IMR-90 (cell line): ENCODE measurements around the gene PNRC2. TPM values are rescaled to one million over a fixed set of nuclear protein-coding genes. Genes with fewer than 3 reads are reported as not detected.

Experiments used
- ATAC-seq: fragments of 200-7000 bp; cut with Tn5 transposase; 2 replicates; pipeline ENCODE4 v1.9.1; 2020; ENCODE audit warnings: low read depth, mild to moderate bottlenecking, moderate library complexity
- BruUV-seq: library from RNA; stranded (reverse); fragments of 400-500 nt; replicated peaks from 2 replicates; lab custom pipeline; 2021; lab: Mats Ljungman, UMichigan
- CTCF ChIA-PET: fragments of 300-600 bp; formaldehyde crosslinking; extraction: SDS; loops from one replicate; lab custom pipeline; 2021; ENCODE audit warnings: antibody characterized with exemption; lab: Yijun Ruan, JAX
- POLR2A ChIA-PET: fragments of 300-600 bp; sonication (Branson Sonifier 250); formaldehyde crosslinking; loops from one replicate; lab custom pipeline; 2022; ENCODE audit warnings: antibody characterized with exemption; ENCODE audit not compliant: unreplicated experiment; lab: Charles Lee
- DNase-seq: peaks from one replicate; pipeline ENCODE4 v3.0.0; 2013
- H2AFZ ChIP-seq: replicated peaks from 2 replicates; pipeline ENCODE3; 2013; ENCODE audit warnings: low read length, mild to moderate bottlenecking; ENCODE audit not compliant: poor library complexity
- H2AK5ac ChIP-seq: 2 replicates; pipeline ENCODE4 v1.6.1; 2013; ENCODE audit warnings: low read depth, low read length, inconsistent platforms
- H2AK9ac ChIP-seq: replicated peaks from 2 replicates; pipeline ENCODE3; 2013; ENCODE audit warnings: mild to moderate bottlenecking, low read depth, low read length, moderate library complexity; ENCODE audit not compliant: poor library complexity
- H2BK120ac ChIP-seq: 2 replicates; pipeline ENCODE4 v1.6.1; 2013; ENCODE audit warnings: low read depth, low read length, inconsistent platforms
- H2BK15ac ChIP-seq: 3 replicates; pipeline ENCODE4 v1.6.1; 2013; ENCODE audit warnings: low read depth, low read length, inconsistent platforms
- H2BK20ac ChIP-seq: 2 replicates; pipeline ENCODE4 v1.6.1; 2013; ENCODE audit warnings: low read depth, mild to moderate bottlenecking, inconsistent platforms, low read length, moderate library complexity
- H2BK5ac ChIP-seq: 2 replicates; pipeline ENCODE4 v1.6.1; 2013; ENCODE audit warnings: mild to moderate bottlenecking, low read depth, low read length, inconsistent platforms; ENCODE audit not compliant: poor library complexity, severe bottlenecking
- H3K14ac ChIP-seq: replicated peaks from 2 replicates; pipeline ENCODE4 v1.6.1; 2013; ENCODE audit warnings: low read depth, low read length, inconsistent platforms
- H3K18ac ChIP-seq: 2 replicates; pipeline ENCODE4 v1.6.1; 2013; ENCODE audit warnings: low read depth, low read length, control low read depth
- H3K23ac ChIP-seq: 2 replicates; pipeline ENCODE4 v1.6.1; 2013; ENCODE audit warnings: low read depth, low read length, inconsistent platforms
- H3K27ac ChIP-seq: 2 replicates; pipeline ENCODE4 v1.5.1; 2013; ENCODE audit warnings: mild to moderate bottlenecking, control low read depth, low read length; ENCODE audit not compliant: insufficient read depth
- H3K27me3 ChIP-seq: 2 replicates; pipeline ENCODE4 v1.6.1; 2013; ENCODE audit warnings: low read length; ENCODE audit not compliant: control insufficient read depth, insufficient read depth
- H3K36me3 ChIP-seq: 2 replicates; pipeline ENCODE4 v1.6.1; 2013; ENCODE audit warnings: low read length, mixed read lengths; ENCODE audit not compliant: control insufficient read depth, insufficient read depth
- H3K4ac ChIP-seq: 2 replicates; pipeline ENCODE4 v1.6.1; 2013; ENCODE audit warnings: low read depth, low read length, inconsistent platforms
- H3K4me1 ChIP-seq: 2 replicates; pipeline ENCODE4 v1.6.1; 2013; ENCODE audit warnings: low read length, mixed read lengths; ENCODE audit not compliant: control insufficient read depth, insufficient read depth
- H3K4me2 ChIP-seq: 2 replicates; pipeline ENCODE4 v1.6.1; 2013; ENCODE audit warnings: low read depth, mild to moderate bottlenecking, control low read depth, low read length, moderate library complexity
- H3K4me3 ChIP-seq: 2 replicates; pipeline ENCODE4 v1.5.1; 2013; ENCODE audit warnings: low read depth, mild to moderate bottlenecking, control low read depth, low read length, moderate library complexity; ENCODE audit not compliant: insufficient read depth
- H3K56ac ChIP-seq: 2 replicates; pipeline ENCODE4 v1.6.1; 2013; ENCODE audit warnings: low read length, inconsistent platforms; ENCODE audit not compliant: insufficient read depth; ENCODE audit errors: extremely low read depth
- H3K79me1 ChIP-seq, 2 experiments: 2 replicates each; pipeline ENCODE4 v1.6.1; 2013; ENCODE audit warnings: low read length in 2 of 2, inconsistent platforms in 1 of 2, low read depth in 1 of 2
- H3K9ac ChIP-seq: 2 replicates; pipeline ENCODE4 v1.6.1; 2013; ENCODE audit warnings: low read depth, low read length, control low read depth
- H3K9me1 ChIP-seq: 2 replicates; pipeline ENCODE4 v1.6.1; 2013; ENCODE audit warnings: low read length, inconsistent platforms; ENCODE audit not compliant: insufficient read depth
- H3K9me3 ChIP-seq: 2 replicates; pipeline ENCODE4 v1.6.1; 2013; ENCODE audit warnings: low read length; ENCODE audit not compliant: control insufficient read depth, insufficient read depth
- H4K20me1 ChIP-seq: 2 replicates; pipeline ENCODE4 v1.6.1; 2013; ENCODE audit warnings: low read length, inconsistent platforms; ENCODE audit not compliant: insufficient read depth
- H4K5ac ChIP-seq: 2 replicates; pipeline ENCODE4 v1.6.1; 2013; ENCODE audit warnings: mild to moderate bottlenecking, low read depth, low read length, control low read depth
- H4K8ac ChIP-seq, 2 experiments: 2 replicates each; pipeline ENCODE4 v1.6.1; 2013; ENCODE audit warnings: low read depth in 2 of 2, low read length in 2 of 2, control low read depth in 1 of 2, inconsistent platforms in 1 of 2
- H4K91ac ChIP-seq: 2 replicates; pipeline ENCODE4 v1.6.1; 2013; ENCODE audit warnings: low read depth, low read length, inconsistent platforms; ENCODE audit not compliant: insufficient read depth
- MAZ ChIP-seq: IDR thresholded peaks from 2 replicates; pipeline ENCODE4 v1.6.1; 2012; ENCODE audit warnings: low read depth, mild to moderate bottlenecking, low read length, improper control_type of control experiment, moderate library complexity, borderline replicate concordance
- MXI1 ChIP-seq: IDR thresholded peaks from 2 replicates; pipeline ENCODE4 v1.6.1; 2012; ENCODE audit warnings: low read depth, mild to moderate bottlenecking, low read length, moderate library complexity, borderline replicate concordance
- NFE2L2 ChIP-seq: fragments of 150-350 bp; IDR thresholded peaks from 2 replicates; pipeline ENCODE4 v1.6.1; 2016; ENCODE audit warnings: low read depth, mild to moderate bottlenecking, low read length
- RAD21 ChIP-seq: IDR thresholded peaks from 2 replicates; pipeline ENCODE4 v1.6.1; 2012; ENCODE audit warnings: low read length, improper control_type of control experiment
- RCOR1 ChIP-seq: IDR thresholded peaks from 2 replicates; pipeline ENCODE4 v1.6.1; 2012; ENCODE audit warnings: mild to moderate bottlenecking, low read length, improper control_type of control experiment; ENCODE audit not compliant: insufficient replicate concordance
- WGBS, 2 experiments: methylation state at CpG; one replicate each; pipeline versions ENCODE4 v1.1.5 to v1.1.7; 2013; ENCODE audit warnings: missing lambda C conversion rate in 2 of 2; ENCODE audit not compliant: insufficient read length in 1 of 2; ENCODE audit errors: extremely low coverage in 2 of 2; 5-methylcytosine and 5-hydroxymethylcytosine counted together
- dilution Hi-C: fragments of 300-500 bp; cut with HindIII; formaldehyde crosslinking; loops from one replicate; pipeline ENCODE4 v1.14.3; 2018; ENCODE audit warnings: low sequenced_read_pairs; ENCODE audit not compliant: unreplicated experiment
- in situ Hi-C: fragments of 300-500 bp; cut with MboI; formaldehyde crosslinking; loops from 3 replicates; pipeline ENCODE4 v1.14.3; 2019; ENCODE audit warnings: low sequenced_read_pairs, inconsistent platforms, mixed read lengths
- intact Hi-C: fragments of 100-400 bp; cut with micrococcal nuclease; formaldehyde crosslinking; loops from 2 replicates; pipeline ENCODE4 v1.10.0; 2022
- polyA plus RNA-seq, 3 experiments: library from polyadenylated mRNA; depleted of rRNA; stranded (reverse); fragments of >200 nt; gene quantifications; 2 replicates each; pipeline ENCODE4 v1.2.3, GENCODE V29; 2012; ENCODE audit warnings: low replicate concordance in 1 of 3
- total RNA-seq: library from RNA; depleted of rRNA; stranded (reverse); fragments of >200 nt; gene quantifications from 2 replicates; pipeline ENCODE4 v1.2.3, GENCODE V29; 2012
- TF ChIP-seq, protein P1 (sequence below): fragments of 150-350 bp; IDR thresholded peaks from 2 replicates; pipeline ENCODE4 v1.6.1; 2017; ENCODE audit warnings: mild to moderate bottlenecking, antibody characterized with exemption, low read length, low read depth

PNRC2 gene
- total and polyA plus RNA-seq, 2 of the 4 experiments (the other 2 are of a cell fraction): 50.6 to 76.0 TPM

DNA sequence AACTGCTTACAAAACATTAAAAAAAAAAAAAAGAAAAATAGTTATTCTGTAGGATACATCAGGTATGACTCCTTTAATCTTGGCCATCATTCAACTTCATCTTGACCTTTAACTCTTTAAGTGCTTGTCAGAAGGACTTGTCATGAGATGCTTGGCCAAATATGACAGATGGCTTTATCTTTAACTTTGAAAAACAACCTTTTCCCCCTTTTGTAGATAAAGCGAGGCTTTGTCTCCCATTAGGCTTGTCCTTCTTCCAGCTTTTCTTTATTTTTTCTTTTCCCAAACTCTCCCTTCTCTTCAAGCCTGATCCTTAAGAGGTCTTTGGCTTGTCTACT lies 18.2 kb downstream of the PNRC2 start:
- H3K27me3 ChIP-seq: no peaks in the 10 kb centered on the region
- H3K9me1 ChIP-seq: peaks cover 7% of the 10 kb centered on the region; the same call in 1 of the 2 replicates
- no peak overlapping the region for H2AK5ac ChIP-seq
- ChIA-PET CTCF (interaction anchor here (0.6 kb wide), 1 partner anchor 681 kb away, joined by 4 read pairs; no protein-coding TSS in a partner anchor), POLR2A (no interaction called here)
- dilution Hi-C loops: no loop called here
- H2BK5ac ChIP-seq: no peak overlapping the region
- no peak overlapping the region for H3K27ac ChIP-seq
- TF ChIP-seq RAD21 (no peak), RCOR1 (no peak), MAZ (no peak), NFE2L2 (no peak), MXI1 (no peak)
- TF ChIP-seq, protein P1, sequence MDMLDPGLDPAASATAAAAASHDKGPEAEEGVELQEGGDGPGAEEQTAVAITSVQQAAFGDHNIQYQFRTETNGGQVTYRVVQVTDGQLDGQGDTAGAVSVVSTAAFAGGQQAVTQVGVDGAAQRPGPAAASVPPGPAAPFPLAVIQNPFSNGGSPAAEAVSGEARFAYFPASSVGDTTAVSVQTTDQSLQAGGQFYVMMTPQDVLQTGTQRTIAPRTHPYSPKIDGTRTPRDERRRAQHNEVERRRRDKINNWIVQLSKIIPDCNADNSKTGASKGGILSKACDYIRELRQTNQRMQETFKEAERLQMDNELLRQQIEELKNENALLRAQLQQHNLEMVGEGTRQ: no peak
- DNase-seq (no peak), ATAC-seq (no peak)
- no CpG with 5 or more reads among the region's 1 CpG for WGBS, 2 experiments
- no peaks in the 10 kb centered on the region for H3K9me3 ChIP-seq
- peaks cover 0 to 17% of the 10 kb centered on the region in 2 experiments; a peak in 1 of 4 replicates for H3K79me1 ChIP-seq
- peaks cover 52% of the 10 kb centered on the region for H4K20me1 ChIP-seq
- no peak overlapping the region for H2AFZ ChIP-seq
- H2BK120ac ChIP-seq: no peak overlapping the region
- H2AK9ac ChIP-seq: no peak overlapping the region
- no peak overlapping the region for H2BK15ac ChIP-seq
- in situ Hi-C loops: loop anchor here (5.0 kb wide), 1 partner anchor 44 kb away; no protein-coding TSS in a partner anchor
- intact Hi-C loops: loop anchor here (2.0 kb wide), 1 partner anchor 41 kb away; no protein-coding TSS in a partner anchor
- no peak overlapping the region for H3K4ac ChIP-seq
- H3K36me3 ChIP-seq: peaks cover 5% of the 10 kb centered on the region
- no peak overlapping the region for H2BK20ac ChIP-seq
- H4K5ac ChIP-seq: no peak overlapping the region
- H3K9ac ChIP-seq: no peak overlapping the region
- H4K8ac ChIP-seq: no peak overlapping the region
- H3K4me2 ChIP-seq: no peak overlapping the region; the same call in 1 of the 2 replicates
- H3K14ac ChIP-seq: no peak overlapping the region
- no peak overlapping the region for H3K56ac ChIP-seq
- no peak overlapping the region for H3K4me3 ChIP-seq
- no peak overlapping the region for H4K91ac ChIP-seq
- peaks cover 6% of the 10 kb centered on the region for H3K4me1 ChIP-seq
- H3K18ac ChIP-seq: no peak overlapping the region
- BruUV-seq: no TSS peak
- peak overlapping the region; percentile 48; the same call in 1 of the 2 replicates for H3K23ac ChIP-seq
